ENCODE data around the gene SLC35E1.
"Not testable (repeated sequence)": the region's sequence is repeated elsewhere in the genome, so short reads cannot be mapped to it uniquely, and the experiment has no call there.

SLC35E1 gene

GRCh38 chr19:16509141-16510061 lies 62.8 kb downstream of the SLC35E1 start:
- FAIRE-seq (no peak), DNase-seq (ENCODE audit: insufficient read length, low spot score) (no peak)
- TF ChIP-seq TAF1 (IDR thresholded peaks at IDR 0.05; ENCODE audit: low read depth, low read length) (no peak), POU2F2 (IDR thresholded peaks at IDR 0.05; ENCODE audit: low read depth, low read length) (no peak), POLR2A (IDR thresholded peaks at IDR 0.05; ENCODE audit: low read depth, low read length) (no peak), POLR2AphosphoS5 (IDR thresholded peaks at IDR 0.05; ENCODE audit: low read depth, low read length) (no peak), SPI1 (IDR thresholded peaks at IDR 0.05; ENCODE audit: low read depth, low read length) (no peak), PAX5 (IDR thresholded peaks at IDR 0.05; ENCODE audit: insufficient read depth, low read length, severe bottlenecking) (no peak)

- DNase-seq (ENCODE audit: insufficient read length, low spot score) (no peak), FAIRE-seq (no peak)
- TF ChIP-seq POU2F2 (IDR thresholded peaks at IDR 0.05; ENCODE audit: low read depth, low read length) = no peak
- TF ChIP-seq PAX5 (IDR thresholded peaks at IDR 0.05; ENCODE audit: insufficient read depth, low read length, severe bottlenecking) = no peak
- TF ChIP-seq POLR2AphosphoS5 (IDR thresholded peaks at IDR 0.05; ENCODE audit: low read depth, low read length) = no peak
- TF ChIP-seq POLR2A (IDR thresholded peaks at IDR 0.05; ENCODE audit: low read depth, low read length) = no peak
- no peak for TF ChIP-seq SPI1 (IDR thresholded peaks at IDR 0.05; ENCODE audit: low read depth, low read length)
- TF ChIP-seq TAF1 (IDR thresholded peaks at IDR 0.05; ENCODE audit: low read depth, low read length) = no peak
These were observed 63.7 kb downstream of the SLC35E1 start for GRCh38 chr19:16508546-16508945.

- TF ChIP-seq SPI1 (IDR thresholded peaks at IDR 0.05; ENCODE audit: low read depth, low read length) (no peak), POLR2A (IDR thresholded peaks at IDR 0.05; ENCODE audit: low read depth, low read length) (no peak), POLR2AphosphoS5 (IDR thresholded peaks at IDR 0.05; ENCODE audit: low read depth, low read length) (no peak), POU2F2 (IDR thresholded peaks at IDR 0.05; ENCODE audit: low read depth, low read length) (no peak), TAF1 (IDR thresholded peaks at IDR 0.05; ENCODE audit: low read depth, low read length) (no peak), PAX5 (IDR thresholded peaks at IDR 0.05; ENCODE audit: insufficient read depth, low read length, severe bottlenecking) (no peak)
- FAIRE-seq = no peak
These were observed 65.3 kb downstream of the SLC35E1 start for GRCh38 chr19:16506961-16507360.

GRCh38 chr19:16506161-16506560 lies 66.1 kb downstream of the SLC35E1 start:
- not testable (repeated sequence) for FAIRE-seq; DNase-seq (ENCODE audit: insufficient read length, low spot score)

More at GRCh38 chr19:16506961-16507360, 65.3 kb downstream of the SLC35E1 start:
- no peak for DNase-seq (ENCODE audit: insufficient read length, low spot score)

GRCh38 chr19:16504271-16504670 lies 67.9 kb downstream of the SLC35E1 start:
- FAIRE-seq (no peak), DNase-seq (ENCODE audit: insufficient read length, low spot score) (no peak)
- no peak for TF ChIP-seq POLR2AphosphoS5 (IDR thresholded peaks at IDR 0.05; ENCODE audit: low read depth, low read length)
- no peak for TF ChIP-seq SPI1 (IDR thresholded peaks at IDR 0.05; ENCODE audit: low read depth, low read length)
- TF ChIP-seq PAX5 (IDR thresholded peaks at IDR 0.05; ENCODE audit: insufficient read depth, low read length, severe bottlenecking) = no peak
- TF ChIP-seq TAF1 (IDR thresholded peaks at IDR 0.05; ENCODE audit: low read depth, low read length) = no peak
- no peak for TF ChIP-seq POLR2A (IDR thresholded peaks at IDR 0.05; ENCODE audit: low read depth, low read length)
- no peak for TF ChIP-seq POU2F2 (IDR thresholded peaks at IDR 0.05; ENCODE audit: low read depth, low read length)

Measured in GM12891 (cell line).